Measurements from ENCODE around the gene MAP3K4. TPM values are rescaled to one million over a fixed set of nuclear protein-coding genes. Genes with fewer than 3 reads are reported as not detected.

Gene MAP3K4
- total RNA-seq, 1 experiment from 2014 or later: 29.9 TPM

- Histone ChIP-seq H3K27me3 (ENCODE audit: low read length) (no peaks in the 10 kb centered on the region), H3K9me3 (ENCODE audit: low read length) (no peaks in the 10 kb centered on the region), H3K4me3 (ENCODE audit: low read length) (no peak overlapping the region), H3K27ac (ENCODE audit: low read length) (no peak overlapping the region), H3K9me2 (replicated peaks; ENCODE audit: insufficient read depth, low read length) (no peaks in the 10 kb centered on the region), H4K20me1 (ENCODE audit: insufficient read depth, low read depth, low read length) (peaks cover 47% of the 10 kb centered on the region), H3K79me2 (ENCODE audit: low read length) (peaks cover 10% of the 10 kb centered on the region; the same call in 1 of the 2 replicates), H3K4me1 (ENCODE audit: low read length) (peaks cover 22% of the 10 kb centered on the region), H3K4me2 (ENCODE audit: low read depth, low read length, poor library complexity, severe bottlenecking) (peak overlapping the region; percentile 49), H2AFZ (ENCODE audit: low read length) (no peak overlapping the region), H3K36me3 (ENCODE audit: insufficient read depth, low read length) (no peaks in the 10 kb centered on the region), H3K9ac (ENCODE audit: low read length) (no peak overlapping the region)
- DNase-seq: no peak
Measured at GRCh38 chr6:161029195-161029809, 37.7 kb downstream of the MAP3K4 start.

- Histone ChIP-seq H3K4me2 (ENCODE audit: low read depth, low read length, poor library complexity, severe bottlenecking) (no peak overlapping the region), H3K4me3 (ENCODE audit: low read length) (no peak overlapping the region), H3K79me2 (ENCODE audit: low read length) (peaks cover 13% of the 10 kb centered on the region; the same call in 1 of the 2 replicates), H3K27me3 (ENCODE audit: low read length) (no peaks in the 10 kb centered on the region), H4K20me1 (ENCODE audit: insufficient read depth, low read depth, low read length) (peaks cover 40% of the 10 kb centered on the region), H2AFZ (ENCODE audit: low read length) (no peak overlapping the region), H3K9me2 (replicated peaks; ENCODE audit: insufficient read depth, low read length) (no peaks in the 10 kb centered on the region), H3K27ac (ENCODE audit: low read length) (no peak overlapping the region), H3K36me3 (ENCODE audit: insufficient read depth, low read length) (no peaks in the 10 kb centered on the region), H3K9me3 (ENCODE audit: low read length) (no peaks in the 10 kb centered on the region), H3K9ac (ENCODE audit: low read length) (no peak overlapping the region), H3K4me1 (ENCODE audit: low read length) (peaks cover 33% of the 10 kb centered on the region)
- DNase-seq: no peak
Measured at GRCh38 chr6:161031721-161032495, 40.3 kb downstream of the MAP3K4 start.

- H3K27ac ChIP-seq (ENCODE audit: low read length): no peak overlapping the region
- H3K9me2 ChIP-seq (replicated peaks; ENCODE audit: insufficient read depth, low read length): no peaks in the 10 kb centered on the region
- no peaks in the 10 kb centered on the region for H3K27me3 ChIP-seq (ENCODE audit: low read length)
- H3K9ac ChIP-seq (ENCODE audit: low read length): no peak overlapping the region
- H4K20me1 ChIP-seq (ENCODE audit: insufficient read depth, low read depth, low read length): peaks cover 28% of the 10 kb centered on the region
- peaks cover 13% of the 10 kb centered on the region; the same call in 1 of the 2 replicates for H3K79me2 ChIP-seq (ENCODE audit: low read length)
- H3K4me2 ChIP-seq (ENCODE audit: low read depth, low read length, poor library complexity, severe bottlenecking): no peak overlapping the region
- DNase-seq: no peak
- peaks cover 32% of the 10 kb centered on the region for H3K4me1 ChIP-seq (ENCODE audit: low read length)
- no peak overlapping the region for H2AFZ ChIP-seq (ENCODE audit: low read length)
- H3K9me3 ChIP-seq (ENCODE audit: low read length): no peaks in the 10 kb centered on the region
- no peaks in the 10 kb centered on the region for H3K36me3 ChIP-seq (ENCODE audit: insufficient read depth, low read length)
- no peak overlapping the region for H3K4me3 ChIP-seq (ENCODE audit: low read length)
Measured at GRCh38 chr6:161033667-161034066, 42.1 kb downstream of the MAP3K4 start.

- Histone ChIP-seq H3K4me2 (ENCODE audit: low read depth, low read length, poor library complexity, severe bottlenecking) (no peak overlapping the region), H3K27me3 (ENCODE audit: low read length) (no peaks in the 10 kb centered on the region), H4K20me1 (ENCODE audit: insufficient read depth, low read depth, low read length) (peaks cover 15% of the 10 kb centered on the region; the same call in 1 of the 2 replicates), H3K27ac (ENCODE audit: low read length) (no peak overlapping the region), H3K9me3 (ENCODE audit: low read length) (no peaks in the 10 kb centered on the region), H3K4me1 (ENCODE audit: low read length) (peaks cover 18% of the 10 kb centered on the region), H3K36me3 (ENCODE audit: insufficient read depth, low read length) (no peaks in the 10 kb centered on the region), H2AFZ (ENCODE audit: low read length) (no peak overlapping the region), H3K4me3 (ENCODE audit: low read length) (no peak overlapping the region), H3K9ac (ENCODE audit: low read length) (no peak overlapping the region), H3K9me2 (replicated peaks; ENCODE audit: insufficient read depth, low read length) (no peaks in the 10 kb centered on the region), H3K79me2 (ENCODE audit: low read length) (peaks cover 9% of the 10 kb centered on the region; the same call in 1 of the 2 replicates)
- peak; percentile 45 for DNase-seq
Measured at GRCh38 chr6:161035182-161035980, 43.8 kb downstream of the MAP3K4 start.

GRCh38 chr6:161035981-161036263, 44.4 kb downstream of the MAP3K4 start:
- H3K36me3 ChIP-seq (ENCODE audit: insufficient read depth, low read length): no peaks in the 10 kb centered on the region
- H3K4me3 ChIP-seq (ENCODE audit: low read length): no peak overlapping the region
- H3K9me2 ChIP-seq (replicated peaks; ENCODE audit: insufficient read depth, low read length): no peaks in the 10 kb centered on the region
- DNase-seq: no peak
- no peak overlapping the region for H3K9ac ChIP-seq (ENCODE audit: low read length)
- no peaks in the 10 kb centered on the region for H3K9me3 ChIP-seq (ENCODE audit: low read length)
- H3K4me1 ChIP-seq (ENCODE audit: low read length): peaks cover 18% of the 10 kb centered on the region
- H4K20me1 ChIP-seq (ENCODE audit: insufficient read depth, low read depth, low read length): peaks cover 11% of the 10 kb centered on the region; the same call in 1 of the 2 replicates
- peaks cover 8% of the 10 kb centered on the region; the same call in 1 of the 2 replicates for H3K79me2 ChIP-seq (ENCODE audit: low read length)
- no peak overlapping the region for H2AFZ ChIP-seq (ENCODE audit: low read length)
- no peak overlapping the region for H3K27ac ChIP-seq (ENCODE audit: low read length)
- no peaks in the 10 kb centered on the region for H3K27me3 ChIP-seq (ENCODE audit: low read length)
- H3K4me2 ChIP-seq (ENCODE audit: low read depth, low read length, poor library complexity, severe bottlenecking): no peak overlapping the region

GRCh38 chr6:161037873-161038228, 46.3 kb downstream of the MAP3K4 start:
- Histone ChIP-seq H3K9me3 (ENCODE audit: low read length) (no peaks in the 10 kb centered on the region), H3K36me3 (ENCODE audit: insufficient read depth, low read length) (no peaks in the 10 kb centered on the region), H2AFZ (ENCODE audit: low read length) (no peak overlapping the region), H3K4me1 (ENCODE audit: low read length) (peaks cover 18% of the 10 kb centered on the region), H3K79me2 (ENCODE audit: low read length) (peaks cover 8% of the 10 kb centered on the region; the same call in 1 of the 2 replicates), H3K9me2 (replicated peaks; ENCODE audit: insufficient read depth, low read length) (no peaks in the 10 kb centered on the region), H4K20me1 (ENCODE audit: insufficient read depth, low read depth, low read length) (no peaks in the 10 kb centered on the region), H3K27ac (ENCODE audit: low read length) (no peak overlapping the region), H3K27me3 (ENCODE audit: low read length) (no peaks in the 10 kb centered on the region), H3K9ac (ENCODE audit: low read length) (no peak overlapping the region), H3K4me3 (ENCODE audit: low read length) (no peak overlapping the region), H3K4me2 (ENCODE audit: low read depth, low read length, poor library complexity, severe bottlenecking) (no peak overlapping the region)
- no peak for DNase-seq

GRCh38 chr6:161038229-161039031, 46.9 kb downstream of the MAP3K4 start:
- Histone ChIP-seq H3K4me2 (ENCODE audit: low read depth, low read length, poor library complexity, severe bottlenecking) (no peak overlapping the region), H3K27ac (ENCODE audit: low read length) (no peak overlapping the region)

More at GRCh38 chr6:161038229-161039031, 46.9 kb downstream of the MAP3K4 start:
- Histone ChIP-seq H3K9ac (ENCODE audit: low read length) (no peak overlapping the region), H3K9me2 (replicated peaks; ENCODE audit: insufficient read depth, low read length) (no peaks in the 10 kb centered on the region), H3K36me3 (ENCODE audit: insufficient read depth, low read length) (no peaks in the 10 kb centered on the region), H3K27me3 (ENCODE audit: low read length) (no peaks in the 10 kb centered on the region), H2AFZ (ENCODE audit: low read length) (no peak overlapping the region), H3K9me3 (ENCODE audit: low read length) (no peaks in the 10 kb centered on the region), H3K4me1 (ENCODE audit: low read length) (peaks cover 16% of the 10 kb centered on the region), H4K20me1 (ENCODE audit: insufficient read depth, low read depth, low read length) (no peaks in the 10 kb centered on the region), H3K4me3 (ENCODE audit: low read length) (no peak overlapping the region), H3K79me2 (ENCODE audit: low read length) (peaks cover 10% of the 10 kb centered on the region; the same call in 1 of the 2 replicates)
- DNase-seq: peak; percentile 12
